ENCODE results near the gene DNAH7.

The DNAH7 gene

GRCh38 chr2:195793881-195794280 lies 274.8 kb downstream of the DNAH7 start:
- no peak for DNase-seq

GRCh38 chr2:195782156-195782555 lies 286.5 kb downstream of the DNAH7 start:
- DNase-seq = no peak

GRCh38 chr2:195779491-195779890 lies 289.1 kb downstream of the DNAH7 start:
- no peak for DNase-seq

- no peak for DNase-seq
Observed at GRCh38 chr2:195769975-195770374, 298.7 kb downstream of the DNAH7 start.

GRCh38 chr2:195768431-195768830 lies 300.2 kb downstream of the DNAH7 start:
- DNase-seq = no peak

- no peak for DNase-seq
Observed at GRCh38 chr2:195766691-195767090, 301.9 kb downstream of the DNAH7 start.

GRCh38 chr2:195763866-195764265 lies 304.8 kb downstream of the DNAH7 start:
- no peak for DNase-seq

GRCh38 chr2:195759877-195760276 lies 308.8 kb downstream of the DNAH7 start:
- no peak for DNase-seq

- DNase-seq = no peak
Observed at GRCh38 chr2:195758846-195759245, 309.8 kb downstream of the DNAH7 start.

GRCh38 chr2:195756218-195756942 lies 312.3 kb downstream of the DNAH7 start:
- DNase-seq = no peak

GRCh38 chr2:195741191-195741590 lies 327.4 kb downstream of the DNAH7 start:
- no peak for DNase-seq

- DNase-seq = no peak
Observed at GRCh38 chr2:195737511-195738325, 330.9 kb downstream of the DNAH7 start.

- no peak for DNase-seq
Observed at GRCh38 chr2:195735347-195735746, 333.3 kb downstream of the DNAH7 start.

GRCh38 chr2:195734931-195735330 lies 333.7 kb downstream of the DNAH7 start:
- DNase-seq = no peak

GRCh38 chr2:195734395-195734794 lies 334.2 kb downstream of the DNAH7 start:
- no peak for DNase-seq

- no peak for DNase-seq
Observed at GRCh38 chr2:195733831-195734230, 334.8 kb downstream of the DNAH7 start.

GRCh38 chr2:195732574-195732973 lies 336.1 kb downstream of the DNAH7 start:
- DNase-seq = no peak

- no peak for DNase-seq
Observed at GRCh38 chr2:195730912-195731311, 337.7 kb downstream of the DNAH7 start.

GRCh38 chr2:195727106-195727505 lies 341.5 kb downstream of the DNAH7 start:
- DNase-seq = no peak

GRCh38 chr2:195722075-195722474 lies 346.6 kb downstream of the DNAH7 start:
- DNase-seq = no peak

GRCh38 chr2:195721042-195721441 lies 347.6 kb downstream of the DNAH7 start:
- DNase-seq = no peak

GRCh38 chr2:195716466-195716865 lies 352.2 kb downstream of the DNAH7 start:
- no peak for DNase-seq

GRCh38 chr2:195711478-195711877 lies 357.2 kb downstream of the DNAH7 start:
- DNase-seq = no peak

Data from stimulated activated CD4-positive, alpha-beta T cell treated with anti-CD3 and anti-CD28 coated beads, Interleukin-4, amount 100 ng/mL, for 4 hours (primary cell).